SK-N-SH treated with all-trans-retinoic acid at 6 μM for 48 hours (cell line): ENCODE data around the gene USP38.

Experiments used
- SNAI2 ChIP-seq: fragments of 250-450 bp; sonication (Bioruptor Pico); IDR thresholded peaks from 2 replicates; pipeline ENCODE4 v1.5.0; 2020; ENCODE audit warnings: mild to moderate bottlenecking, moderate library complexity
- ZFP30 ChIP-seq: fragments of 450-650 bp; formaldehyde crosslinking; IDR thresholded peaks from 2 replicates; pipeline ENCODE4 v1.5.0; 2022; ENCODE audit warnings: mild to moderate bottlenecking, moderate library complexity
- ZNF70 ChIP-seq: fragments of 450-650 bp; formaldehyde crosslinking; IDR thresholded peaks from 2 replicates; pipeline ENCODE4 v1.5.0; 2020; ENCODE audit warnings: mild to moderate bottlenecking, moderate library complexity

DNA sequence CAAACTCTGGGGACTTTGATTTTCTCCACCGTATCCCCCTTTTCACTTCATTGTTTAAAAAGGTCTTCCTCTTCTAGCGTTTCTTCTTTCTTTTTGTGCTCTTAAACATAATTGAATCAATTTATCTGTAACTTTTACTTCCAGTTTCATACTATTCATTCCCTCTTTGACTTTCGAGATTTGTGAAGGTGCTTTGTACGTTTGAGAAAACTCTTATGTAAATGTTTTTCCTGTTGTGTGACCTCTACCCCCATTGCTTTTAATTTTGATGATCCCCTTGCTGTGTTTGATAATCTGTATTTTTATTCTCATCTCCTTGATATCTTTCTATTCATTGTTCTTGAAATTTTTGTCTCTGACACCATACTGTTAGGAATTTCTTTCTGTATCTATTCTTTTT is 4.8 kb downstream of the USP38 start:
- TF ChIP-seq ZFP30 (no peak), ZNF70 (CRISPR knock-in tag) (no peak), SNAI2 (CRISPR knock-in tag) (no peak)
